A204.1 (cell line): ENCODE data around the gene MAGEH1.

Experiments
- FAIRE-seq: peaks from 2 replicates; lab custom pipeline; 2012; peaks lifted over from hg19 to GRCh38; lab: Jason Lieb, UNC

Gene MAGEH1

GRCh38 chrX:55490974-55491373, 39.0 kb downstream of the MAGEH1 start:
- FAIRE-seq, result no peak
